ENCODE results near the gene TEN1.

DNA sequence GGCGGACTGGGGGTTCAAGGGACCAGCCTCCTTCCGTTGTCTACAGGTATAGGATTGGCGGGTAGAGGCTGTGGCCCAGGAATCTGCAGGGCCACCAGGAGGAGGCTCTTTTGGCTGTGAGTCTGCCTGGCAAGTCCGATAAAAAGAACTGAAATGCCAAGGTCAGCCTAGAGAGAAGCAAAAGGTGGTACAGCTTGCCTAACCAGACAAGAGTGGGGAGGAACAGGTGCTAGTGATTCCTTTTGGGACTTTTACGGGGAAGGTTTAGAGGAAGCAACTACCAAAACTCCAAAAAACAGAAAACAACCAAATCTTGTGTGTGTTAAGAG lies 53.7 kb downstream of the TEN1 start:
- no peak for TF ChIP-seq POLR2AphosphoS5 (IDR thresholded peaks at IDR 0.05; ENCODE audit: insufficient read depth in 1 of 2, low read depth in 1 of 2)
- TF ChIP-seq, protein P1, sequence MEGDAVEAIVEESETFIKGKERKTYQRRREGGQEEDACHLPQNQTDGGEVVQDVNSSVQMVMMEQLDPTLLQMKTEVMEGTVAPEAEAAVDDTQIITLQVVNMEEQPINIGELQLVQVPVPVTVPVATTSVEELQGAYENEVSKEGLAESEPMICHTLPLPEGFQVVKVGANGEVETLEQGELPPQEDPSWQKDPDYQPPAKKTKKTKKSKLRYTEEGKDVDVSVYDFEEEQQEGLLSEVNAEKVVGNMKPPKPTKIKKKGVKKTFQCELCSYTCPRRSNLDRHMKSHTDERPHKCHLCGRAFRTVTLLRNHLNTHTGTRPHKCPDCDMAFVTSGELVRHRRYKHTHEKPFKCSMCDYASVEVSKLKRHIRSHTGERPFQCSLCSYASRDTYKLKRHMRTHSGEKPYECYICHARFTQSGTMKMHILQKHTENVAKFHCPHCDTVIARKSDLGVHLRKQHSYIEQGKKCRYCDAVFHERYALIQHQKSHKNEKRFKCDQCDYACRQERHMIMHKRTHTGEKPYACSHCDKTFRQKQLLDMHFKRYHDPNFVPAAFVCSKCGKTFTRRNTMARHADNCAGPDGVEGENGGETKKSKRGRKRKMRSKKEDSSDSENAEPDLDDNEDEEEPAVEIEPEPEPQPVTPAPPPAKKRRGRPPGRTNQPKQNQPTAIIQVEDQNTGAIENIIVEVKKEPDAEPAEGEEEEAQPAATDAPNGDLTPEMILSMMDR (IDR thresholded peaks at IDR 0.05), result no peak

Data from vagina (tissue), 2 donors.